NCI-H187 treated with DMSO at 0.1 percent for 48 hours (cell line): ENCODE data around the gene PRKN.

Experiments
- DNase-seq: peaks from one replicate; lab custom pipeline; 2025; lab: John Stamatoyannopoulos, UW

Gene PRKN

DNA sequence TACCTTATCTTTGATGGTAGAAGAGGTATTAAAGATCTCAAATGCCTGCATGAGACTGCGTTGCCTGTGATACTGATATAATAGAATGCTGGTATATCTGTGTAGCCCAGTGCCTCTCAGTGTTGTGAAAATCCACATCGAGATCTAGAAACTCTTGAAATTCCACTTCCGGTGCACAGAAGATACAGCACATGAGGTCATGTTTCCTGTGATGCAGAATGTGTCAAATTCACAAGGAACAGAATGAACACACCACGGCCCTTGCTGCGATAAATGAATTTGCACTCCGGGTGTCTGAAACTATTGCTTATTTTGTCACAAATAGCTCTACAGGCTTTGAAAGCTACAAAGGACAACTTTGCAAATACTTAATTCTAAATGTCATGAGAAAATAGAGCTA lies 765.8 kb downstream of the PRKN start:
- no peak for DNase-seq

DNA sequence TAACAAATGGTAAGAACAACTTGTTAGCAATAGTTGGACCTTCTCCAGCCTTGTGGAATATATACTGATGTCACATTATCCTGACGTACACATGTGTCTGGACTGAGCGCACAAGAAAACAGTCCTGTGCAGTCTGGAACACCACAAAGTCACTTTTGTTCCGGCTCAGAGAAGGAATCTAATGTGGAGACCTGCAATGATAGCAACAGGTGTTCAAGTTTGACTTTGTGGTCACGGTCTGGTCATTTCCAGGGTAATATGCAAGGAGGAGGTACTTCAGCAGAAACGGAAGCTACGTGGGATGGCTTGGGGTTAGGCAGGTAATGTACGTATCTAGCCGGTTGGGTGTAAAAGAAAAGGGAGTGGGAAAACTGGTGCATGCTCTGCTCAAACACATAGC lies 766.5 kb downstream of the PRKN start:
- DNase-seq, result no peak

DNA sequence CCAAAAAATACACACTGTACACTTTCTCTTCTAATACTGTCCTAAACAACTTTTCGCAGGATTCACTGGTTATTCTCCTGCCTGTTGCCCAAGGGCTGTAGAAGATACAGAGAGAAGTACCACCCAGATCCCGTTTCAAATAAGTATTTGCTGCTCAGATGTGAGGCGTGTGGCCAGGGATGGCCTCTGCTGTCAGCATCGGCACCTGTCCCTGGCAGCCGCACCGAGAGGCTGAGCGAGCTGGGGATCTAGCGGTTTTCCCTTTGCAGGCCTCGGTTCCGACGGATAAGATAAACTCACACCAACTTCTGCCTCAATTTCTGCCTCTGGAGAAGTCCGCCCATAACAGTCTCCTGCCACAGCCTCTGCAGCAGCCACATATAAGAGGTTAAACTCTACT lies 768.5 kb downstream of the PRKN start:
- no peak for DNase-seq

DNA sequence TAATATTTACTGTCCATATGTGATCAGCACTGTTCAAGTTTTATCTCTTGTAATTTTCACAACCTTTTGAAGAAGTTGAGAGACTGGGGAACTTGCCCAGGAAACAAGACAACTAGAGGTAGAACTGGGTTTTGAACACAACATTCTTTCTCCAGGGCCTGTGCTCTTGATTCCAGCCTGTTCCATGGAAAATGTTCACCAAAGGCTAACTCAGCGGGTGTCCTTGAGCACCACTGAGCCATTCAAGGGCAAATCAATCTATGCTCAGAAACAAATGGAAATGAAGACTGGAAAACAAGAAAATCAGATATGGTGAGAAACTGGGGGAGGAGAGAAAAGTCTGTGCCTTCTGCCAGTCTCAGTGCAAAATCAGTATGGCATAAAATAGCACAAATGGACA lies 771.5 kb downstream of the PRKN start:
- DNase-seq, result no peak

DNA sequence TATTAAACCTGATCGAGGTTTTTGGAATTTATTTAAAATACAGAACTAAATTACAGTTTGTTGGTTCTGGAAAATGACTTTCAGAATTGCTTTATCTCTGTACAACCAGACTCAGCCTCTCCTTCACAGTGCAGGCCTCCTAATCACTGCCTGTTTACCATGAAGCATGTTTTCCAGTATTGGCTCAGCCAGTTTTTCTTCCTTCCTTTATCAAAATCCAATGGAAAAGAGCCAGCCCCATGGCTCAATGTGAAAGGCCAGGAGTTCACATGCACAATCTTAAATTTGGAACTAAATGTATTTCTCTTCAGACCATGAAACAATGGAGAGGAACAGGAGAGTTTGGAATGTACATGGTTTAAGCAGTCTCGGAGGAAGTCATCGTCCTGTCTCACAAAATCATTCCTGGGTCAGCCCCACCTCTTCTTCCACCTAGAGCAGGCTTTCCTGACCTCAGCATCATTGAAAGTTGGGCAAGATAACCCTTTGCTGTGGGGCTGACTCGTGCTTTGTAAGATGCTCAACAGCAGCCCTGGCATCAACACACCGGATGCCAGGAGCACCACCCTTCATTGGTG lies 772.8 kb downstream of the PRKN start:
- no peak for DNase-seq

DNA sequence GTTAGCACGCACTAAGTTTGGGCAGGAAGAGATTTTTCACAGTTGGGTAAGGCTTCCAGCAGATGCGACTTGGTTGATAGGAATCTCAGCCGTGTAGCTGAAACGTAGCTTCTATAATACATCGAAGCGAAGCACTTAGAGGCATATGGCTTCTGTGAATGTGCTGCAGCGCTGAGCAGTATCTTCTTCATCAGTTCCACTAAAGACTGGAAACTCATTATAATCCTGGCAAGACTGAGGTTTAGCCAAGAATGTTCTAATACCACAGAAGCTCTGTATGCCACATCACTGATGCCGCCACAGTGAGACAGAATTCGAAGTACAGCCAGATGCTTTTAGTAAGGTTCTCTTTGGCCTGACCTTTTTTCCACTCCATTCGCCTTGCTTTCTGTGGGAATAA lies 773.5 kb downstream of the PRKN start:
- DNase-seq, result no peak

DNA sequence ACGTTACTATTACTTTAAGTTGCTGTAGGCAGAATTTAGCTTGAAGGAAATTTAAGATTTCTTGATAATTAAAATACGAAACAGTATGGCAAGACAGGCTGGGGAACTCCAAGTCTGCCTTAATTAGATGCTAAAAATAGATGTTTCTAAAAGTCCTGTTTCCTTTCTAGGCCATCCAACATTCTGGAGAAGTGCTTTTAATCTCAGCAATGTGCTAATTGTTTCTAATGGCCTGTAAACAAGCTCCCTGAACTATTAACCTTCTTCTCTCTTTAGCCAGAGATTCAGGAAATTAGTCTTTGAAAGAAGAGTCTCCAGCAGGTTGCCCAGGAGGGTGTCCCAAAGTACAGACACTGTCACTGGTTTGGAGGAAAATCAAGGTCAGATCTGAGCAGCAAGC lies 776.4 kb downstream of the PRKN start:
- no peak for DNase-seq

DNA sequence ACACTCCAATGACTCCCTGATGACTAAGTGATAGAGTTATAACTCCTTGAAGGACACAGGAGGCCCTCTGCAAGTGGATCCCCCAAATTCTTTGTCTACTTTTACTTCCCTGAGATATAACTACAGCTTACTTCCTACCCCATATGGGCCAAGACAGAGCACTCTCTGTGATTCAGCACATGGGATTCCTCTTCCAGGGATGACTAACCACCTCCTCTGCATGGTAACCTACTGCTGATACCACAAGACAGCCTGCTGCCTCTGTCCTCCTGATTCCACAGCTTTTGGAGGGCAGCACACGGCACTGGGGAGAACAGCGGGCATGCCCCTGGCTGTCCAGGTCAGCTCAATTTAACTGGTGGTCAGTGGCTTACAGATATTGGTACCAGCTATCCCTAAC lies 778.0 kb downstream of the PRKN start:
- DNase-seq, result no peak

DNA sequence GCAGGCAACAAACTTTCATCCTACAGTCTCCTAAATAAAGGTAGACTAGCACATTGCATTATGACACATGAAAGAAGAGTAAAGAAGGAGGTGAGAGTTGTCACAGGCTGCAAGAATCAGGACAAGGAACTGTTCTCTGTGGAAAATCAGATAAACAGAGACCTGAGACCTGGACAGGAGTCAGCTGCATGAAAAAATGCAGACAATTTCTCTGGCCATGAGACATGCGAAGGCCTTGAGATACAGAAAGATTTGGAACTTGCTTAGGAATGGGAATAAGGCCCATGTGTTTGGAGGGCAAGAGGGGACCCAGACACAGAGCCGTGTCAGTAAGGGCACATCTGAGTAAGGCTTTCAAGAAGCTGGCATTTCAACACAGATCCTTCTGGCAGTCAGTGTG lies 779.1 kb downstream of the PRKN start:
- no peak for DNase-seq

DNA sequence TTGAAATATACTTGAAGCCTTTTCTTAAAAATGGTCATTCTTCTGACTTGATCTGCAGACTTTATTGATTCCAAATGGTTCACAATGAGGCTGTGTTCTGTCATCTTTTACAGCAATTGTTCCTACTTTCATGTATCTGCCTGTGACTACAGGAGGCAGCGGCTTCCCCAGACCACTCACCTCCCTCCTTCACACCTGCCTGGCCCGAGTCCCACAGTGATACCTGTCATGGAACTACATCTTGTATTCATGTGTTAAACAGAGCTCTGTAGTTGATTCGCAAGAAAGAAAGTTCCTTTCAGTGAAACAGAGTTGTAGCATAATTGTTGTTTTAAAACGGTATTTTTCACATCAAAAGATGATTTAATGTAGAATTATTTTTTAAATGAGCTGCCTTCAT lies 780.2 kb downstream of the PRKN start:
- no peak for DNase-seq

DNA sequence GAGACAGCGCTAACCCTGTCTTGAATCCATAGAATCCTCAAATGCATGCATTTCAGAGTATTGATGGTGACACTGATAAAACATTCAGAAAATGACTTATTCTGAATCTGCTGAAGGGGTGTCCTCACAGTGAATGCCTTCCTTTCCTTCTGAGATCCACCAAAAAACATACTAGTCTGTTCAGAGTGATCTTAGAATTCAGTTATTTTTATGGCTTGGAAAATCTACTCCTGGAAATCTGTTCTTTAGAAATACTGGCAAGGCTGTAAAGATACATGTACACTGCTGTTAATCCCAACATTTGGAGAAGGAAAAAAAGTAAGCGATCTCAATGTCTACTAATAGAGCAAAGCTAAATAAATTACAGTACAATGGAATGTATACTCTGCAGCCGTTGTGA lies 781.1 kb downstream of the PRKN start:
- DNase-seq, result no peak

DNA sequence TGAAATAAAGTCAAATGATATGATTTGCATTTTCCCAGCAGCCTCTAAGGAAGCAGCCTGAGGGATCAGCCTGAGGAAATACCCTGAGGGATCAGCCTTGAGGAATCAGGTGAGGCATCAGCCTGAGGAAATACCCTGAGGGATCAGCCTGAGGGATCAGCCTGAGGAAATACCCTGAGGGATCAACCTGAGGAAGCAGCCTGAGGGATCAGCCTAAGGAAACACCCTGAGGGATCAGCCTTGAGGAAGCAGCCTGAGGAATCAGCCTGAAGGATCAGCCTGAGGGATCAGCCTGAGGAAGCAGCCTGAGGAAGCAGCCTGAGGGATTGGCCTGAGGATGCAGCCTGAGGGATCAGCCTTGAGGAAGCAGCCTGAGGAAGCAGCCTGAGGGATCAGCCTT lies 784.0 kb downstream of the PRKN start:
- no peak for DNase-seq

DNA sequence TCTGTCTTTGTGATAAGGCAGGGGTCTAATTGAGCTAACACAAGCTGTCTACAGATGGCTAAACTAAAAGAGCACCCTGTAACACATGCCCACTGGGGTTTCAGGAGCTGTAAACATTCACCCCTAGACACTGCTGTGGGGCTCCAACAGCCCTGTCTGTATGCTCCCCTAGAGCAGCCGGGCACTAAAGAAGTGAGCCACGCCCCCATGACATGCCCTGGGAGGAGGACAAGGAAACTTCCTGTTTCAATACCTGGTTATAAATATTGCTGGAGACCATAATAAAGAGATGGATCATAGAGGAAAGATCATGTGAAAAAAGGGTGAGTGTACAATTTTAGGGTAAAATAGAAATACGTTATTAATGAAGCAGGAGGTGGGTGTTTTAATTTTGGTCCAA lies 786.0 kb downstream of the PRKN start:
- no peak for DNase-seq

DNA sequence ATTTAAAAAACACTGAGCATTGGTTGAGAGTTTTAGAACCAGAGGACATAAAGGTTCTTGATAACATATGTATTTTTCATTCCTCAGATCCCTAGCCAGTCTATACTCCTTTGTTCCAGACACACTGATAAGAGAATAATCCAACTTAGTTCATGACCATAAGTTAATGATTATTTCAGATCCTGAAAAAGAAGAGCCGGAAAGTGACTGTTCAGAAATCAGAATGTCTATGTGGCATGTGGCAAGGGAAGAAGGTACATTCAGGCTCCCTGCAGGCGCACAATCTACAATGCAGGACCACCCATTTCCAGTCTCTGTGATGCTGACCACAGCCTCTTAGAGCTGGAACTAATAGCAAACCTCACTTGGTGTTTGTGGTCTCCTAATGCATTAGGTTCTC lies 787.0 kb downstream of the PRKN start:
- DNase-seq, result no peak

DNA sequence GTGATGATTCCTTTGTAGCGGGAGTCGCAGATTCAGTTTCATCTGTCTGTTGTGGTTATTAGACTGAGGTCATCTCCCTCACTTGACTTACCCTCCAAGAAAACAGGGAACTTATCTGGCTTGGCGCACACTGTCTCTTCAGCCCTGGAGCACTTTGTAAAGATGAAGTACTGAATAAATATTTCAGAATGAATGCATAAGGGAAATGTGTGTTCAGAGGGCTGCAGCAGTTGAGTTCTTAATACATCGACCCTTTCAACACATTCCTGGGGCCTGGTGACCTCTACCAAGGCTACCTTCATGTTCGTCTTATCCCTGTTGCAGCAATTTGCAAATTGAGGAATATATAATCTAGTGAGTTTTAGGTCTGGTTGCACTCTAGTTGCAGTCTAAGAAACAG lies 801.2 kb downstream of the PRKN start:
- no peak for DNase-seq

DNA sequence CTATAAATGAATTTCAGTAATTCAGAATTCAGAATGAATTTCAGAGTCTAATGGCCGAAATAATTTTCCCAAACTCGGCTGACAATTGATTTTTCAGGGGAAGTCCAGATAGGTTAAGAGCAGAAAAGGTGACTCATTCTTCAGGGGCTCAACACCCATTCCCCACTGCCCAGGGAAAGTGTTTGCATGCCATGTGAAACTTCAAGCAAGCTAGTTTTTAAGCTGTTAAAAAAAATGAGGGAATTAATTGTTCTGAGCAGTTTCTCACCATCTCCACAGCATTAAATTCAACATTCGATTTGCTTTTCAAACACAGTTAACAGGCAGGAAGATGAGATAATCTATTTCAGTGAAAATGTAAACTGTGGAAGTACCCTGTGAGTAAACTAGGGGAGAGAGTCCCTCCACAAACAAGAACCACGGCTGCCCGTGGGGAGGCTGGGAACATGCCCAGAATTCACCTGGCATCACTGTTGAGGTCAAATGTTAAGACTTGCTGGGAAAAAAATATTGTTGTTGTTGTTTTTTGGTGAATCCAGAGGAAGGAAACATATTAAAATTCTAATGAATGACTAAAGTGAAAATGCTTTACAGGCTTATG lies 803.0 kb downstream of the PRKN start:
- DNase-seq, result no peak

DNA sequence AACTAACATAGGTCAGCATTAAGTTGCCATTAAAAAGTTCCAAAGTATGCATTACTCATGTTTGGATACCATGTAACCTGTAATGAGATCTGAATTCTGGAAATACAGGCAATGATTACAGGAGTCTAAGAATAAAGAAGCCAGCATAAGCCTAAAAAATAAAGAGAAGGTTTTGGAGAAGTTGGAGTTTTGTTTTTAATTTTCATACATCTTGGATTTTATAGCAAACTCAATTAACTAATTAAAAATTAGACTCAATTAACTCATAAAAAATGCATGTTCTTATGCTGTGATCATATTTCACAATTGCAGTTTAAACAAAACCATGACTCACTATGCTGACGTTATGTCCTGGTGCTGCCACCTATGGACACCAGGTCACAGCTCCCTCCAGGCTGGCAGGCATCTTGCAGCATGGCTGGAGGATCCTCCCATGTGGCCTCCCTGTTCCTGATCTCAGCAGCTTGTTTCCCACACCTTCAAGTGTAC lies 804.9 kb downstream of the PRKN start:
- no peak for DNase-seq

DNA sequence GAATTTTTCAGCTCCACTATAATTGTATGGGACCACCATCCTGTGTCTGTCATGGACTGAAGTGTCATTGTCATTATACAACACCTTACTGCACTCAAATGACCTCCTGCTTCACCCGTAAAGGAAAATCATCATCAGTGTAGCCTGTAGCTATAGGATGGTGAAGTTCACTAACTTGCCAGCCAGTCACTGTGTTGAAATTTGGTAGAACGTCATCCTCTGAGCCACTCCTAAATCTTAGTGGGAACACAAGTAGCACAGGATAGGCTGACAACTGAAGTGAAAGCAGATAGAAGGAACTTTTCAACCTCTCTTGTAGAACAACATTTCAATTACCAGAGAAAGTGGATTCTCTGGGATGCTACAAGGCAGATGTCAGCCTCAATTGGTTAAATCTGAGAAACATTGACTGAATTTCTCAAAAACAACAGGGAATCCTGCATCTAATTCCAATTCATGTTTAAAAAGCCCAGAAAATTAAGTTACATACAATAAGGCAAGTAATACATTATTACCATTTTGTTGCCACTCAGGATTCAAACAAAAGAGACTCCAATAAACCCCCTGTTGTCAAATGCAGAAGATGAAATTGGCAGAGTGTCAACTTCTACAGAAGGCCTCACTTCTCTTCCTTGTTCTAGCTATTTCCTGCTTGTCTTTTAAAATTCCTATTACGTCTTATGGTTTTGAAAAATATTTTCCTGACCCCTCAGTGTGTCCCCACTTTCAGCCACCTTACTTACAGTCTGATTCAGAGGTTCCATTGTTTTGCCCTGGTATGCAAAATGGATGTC lies 805.8 kb downstream of the PRKN start:
- no peak for DNase-seq

DNA sequence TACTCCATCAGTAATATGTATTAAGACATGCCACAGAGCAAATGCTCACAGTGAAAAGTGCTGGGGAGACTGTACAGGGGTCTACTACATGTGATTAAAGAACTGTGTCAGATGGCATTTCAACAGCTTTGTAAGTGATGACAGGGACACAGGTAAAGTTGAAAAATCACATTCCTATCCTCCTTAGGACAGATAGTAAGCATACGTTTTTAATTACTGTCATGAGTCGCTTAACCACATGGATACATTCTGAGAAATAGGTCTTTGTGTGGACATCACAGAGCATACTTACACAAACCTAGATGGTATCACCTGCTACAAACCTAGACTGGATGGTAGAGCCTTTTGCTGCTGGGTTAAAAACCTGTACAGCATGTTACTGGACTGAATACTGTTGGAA lies 807.9 kb downstream of the PRKN start:
- DNase-seq, result no peak

DNA sequence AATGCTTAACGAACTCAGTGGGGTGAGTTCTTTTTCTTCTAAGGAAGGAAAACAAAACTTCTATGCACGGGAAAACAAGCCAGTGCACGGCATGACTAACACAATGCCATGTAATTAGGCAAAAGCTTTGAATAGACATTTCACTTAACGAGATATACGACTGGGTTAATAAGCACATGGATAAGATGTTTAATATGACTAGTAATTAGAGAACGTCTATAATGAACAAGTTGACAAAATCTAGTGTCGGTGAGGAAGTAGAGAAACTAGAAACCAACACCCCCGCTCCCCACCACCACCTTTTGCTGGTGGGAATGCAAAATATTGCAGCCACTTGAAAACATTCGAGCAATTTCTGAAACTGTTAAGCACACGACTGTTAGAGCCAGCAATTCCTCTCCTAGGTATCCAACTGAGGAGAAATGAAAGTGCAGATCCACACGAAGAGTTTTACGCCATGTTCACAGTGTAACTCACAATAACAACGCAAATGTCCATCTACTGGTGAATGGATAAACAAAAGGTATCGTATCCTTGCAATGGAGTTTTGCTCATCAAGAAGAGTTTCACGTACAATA lies 808.8 kb downstream of the PRKN start:
- no peak for DNase-seq

DNA sequence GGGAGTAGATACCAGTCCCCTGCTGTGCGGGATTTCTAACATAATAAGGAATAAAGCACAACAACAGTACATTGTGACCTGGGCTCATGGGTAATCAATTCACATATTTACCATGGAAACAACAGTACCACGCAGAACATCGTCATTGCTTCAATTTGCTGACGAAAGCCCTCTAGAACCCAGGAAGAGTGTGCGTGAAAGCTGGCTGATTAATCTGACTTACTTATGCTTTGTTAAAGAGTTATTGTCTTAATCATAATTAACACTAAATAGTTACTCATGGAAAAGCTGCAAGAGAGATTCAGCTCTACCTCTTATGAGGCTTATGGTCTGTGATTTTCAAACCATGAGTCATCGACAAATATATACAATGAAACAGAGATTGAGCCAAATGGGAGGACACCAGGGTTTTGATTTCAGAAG lies 809.4 kb downstream of the PRKN start:
- DNase-seq, result no peak

DNA sequence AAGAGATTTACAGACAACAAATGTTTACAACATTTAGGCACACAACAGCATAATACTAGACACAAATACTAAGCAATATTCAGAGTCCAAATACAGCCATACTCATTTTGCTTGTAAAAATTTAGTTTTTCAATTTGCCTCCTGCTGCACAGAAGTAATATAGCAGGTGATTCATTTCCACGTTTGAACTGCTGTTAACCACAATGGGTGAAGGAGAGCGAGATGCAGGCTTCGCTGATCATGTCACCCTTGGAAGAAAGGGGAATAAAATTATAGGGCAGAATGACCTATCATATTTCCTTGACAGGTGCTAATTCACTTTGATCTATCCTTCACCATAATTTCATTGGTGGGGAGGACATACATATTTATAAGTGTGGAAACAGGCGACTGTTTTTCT lies 809.9 kb downstream of the PRKN start:
- no peak for DNase-seq

DNA sequence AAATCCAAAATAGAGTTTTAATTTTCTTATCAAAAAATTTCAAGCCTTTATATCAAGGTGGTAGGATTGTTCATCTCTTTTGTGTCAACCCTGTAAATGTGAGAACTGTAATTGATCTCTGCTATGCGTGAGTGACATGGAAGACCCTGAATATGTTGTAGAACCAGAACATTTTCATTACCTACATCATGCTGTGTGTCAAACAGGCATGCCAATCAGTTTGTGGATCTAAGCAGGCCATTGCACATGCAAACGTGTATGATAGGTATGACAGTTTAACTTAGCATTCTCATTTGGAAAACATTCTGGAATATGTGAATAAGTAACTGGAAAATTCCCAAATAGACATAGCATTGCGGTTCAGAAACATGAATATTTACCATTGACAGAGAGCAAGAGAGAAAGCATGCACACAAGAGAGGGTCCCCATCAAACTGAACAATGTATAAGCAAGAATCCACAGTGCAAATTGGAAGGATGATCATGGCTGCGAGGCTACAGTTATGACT lies 812.1 kb downstream of the PRKN start:
- no peak for DNase-seq
